SU-DHL-6 (cell line): ENCODE measurements around the gene RAD51B.

Experiments
- CTCF ChIP-seq: fragments of 200-600 bp; sonication (generic); IDR thresholded peaks from one replicate; pipeline ENCODE4 v1.5.1; 2017; ENCODE audit warnings: antibody characterized with exemption, mild to moderate bottlenecking, low read length, moderate library complexity; ENCODE audit not compliant: insufficient read depth, poor library complexity, severe bottlenecking
- EZH2phosphoT487 ChIP-seq: fragments of 200-600 bp; sonication (generic), shearing (Covaris generic); conservative IDR thresholded peaks from 2 replicates; pipeline ENCODE4 v1.6.1; 2018; ENCODE audit warnings: mild to moderate bottlenecking, antibody characterized with exemption, low read length, moderate library complexity, mixed read lengths

- TF ChIP-seq CTCF: no peak
- TF ChIP-seq EZH2phosphoT487: no peak
Measured at GRCh38 chr14:68578597-68578996, 759.0 kb downstream of the RAD51B start.
